K562 (cell line): ENCODE results near the gene SIT1. TPM values are rescaled to one million over a fixed set of nuclear protein-coding genes. Genes with fewer than 3 reads are reported as not detected.

Experiments
- ATAC-seq: fragments of 200-7000 bp; cut with Tn5 transposase; 3 replicates; pipeline ENCODE4 v1.9.1; 2020; ENCODE audit warnings: moderate library complexity
- BruUV-seq: library from RNA; stranded (reverse); fragments of 400-500 nt; replicated peaks from 2 replicates; lab custom pipeline; 2021; lab: Mats Ljungman, UMichigan
- CTCF ChIA-PET: fragments of 300-600 bp; formaldehyde crosslinking; extraction: SDS; loops from one replicate; lab custom pipeline; 2021; ENCODE audit warnings: low intra/inter-chr PET ratio; lab: Yijun Ruan, JAX
- POLR2A ChIA-PET: fragments of 300-600, 350-650 bp; sonication (Branson Sonifier 250); formaldehyde crosslinking; extraction: SDS; loops from one replicate; lab custom pipeline; 2021; ENCODE audit warnings: antibody characterized with exemption, inconsistent platforms; lab: Yijun Ruan, JAX
- DNase-seq, 4 experiments: peaks; one replicate each; pipeline versions ENCODE4 v3.0.0 to v3.0.0-alpha.2; 2011 to 2018; ENCODE audit warnings: low spot score in 3 of 4, mixed read lengths in 3 of 4; ENCODE audit errors: extremely low read depth in 1 of 4
- FAIRE-seq: peaks from 2 replicates; lab custom pipeline; 2011; peaks lifted over from hg19 to GRCh38; lab: Jason Lieb, UNC
- H2AFZ ChIP-seq: 2 replicates; pipeline ENCODE4 v1.6.0; 2011; ENCODE audit warnings: low read depth, low read length, control low read depth, inconsistent platforms
- H3K27ac ChIP-seq: fragments of 200-600 bp; 3 replicates; pipeline ENCODE4 v1.8.0; 2011; ENCODE audit warnings: low read depth, mild to moderate bottlenecking, control low read depth, inconsistent platforms, low read length, moderate library complexity, mixed read lengths; ENCODE audit errors: extremely low read depth
- H3K27me3 ChIP-seq, 2 experiments: fragments of 300-600 bp in 1 of 2; 2 replicates in 1 of 2; 3 replicates in 1 of 2; pipeline versions ENCODE4 v1.6.0 to v1.8.0; 2011; ENCODE audit warnings: inconsistent platforms in 2 of 2, low read length in 2 of 2, mild to moderate bottlenecking in 1 of 2, mixed read lengths in 1 of 2, moderate library complexity in 1 of 2; ENCODE audit not compliant: control insufficient read depth in 2 of 2, insufficient read depth in 2 of 2
- H3K36me3 ChIP-seq: fragments of 300-600 bp; 3 replicates; pipeline ENCODE4 v1.8.0; 2011; ENCODE audit warnings: mild to moderate bottlenecking, low read length, inconsistent platforms; ENCODE audit not compliant: control insufficient read depth, insufficient read depth
- H3K4me1 ChIP-seq, 2 experiments: fragments of 200-600 bp in 1 of 2; replicated peaks in 1 of 2; 2 replicates in 1 of 2; 3 replicates in 1 of 2; pipeline versions ENCODE4 v1.5.1 to v1.8.0; 2011; ENCODE audit warnings: inconsistent platforms in 2 of 2, low read length in 2 of 2, mild to moderate bottlenecking in 1 of 2, mixed read lengths in 1 of 2, moderate library complexity in 1 of 2; ENCODE audit not compliant: control insufficient read depth in 2 of 2, insufficient read depth in 2 of 2
- H3K4me2 ChIP-seq: 2 replicates; pipeline ENCODE4 v1.6.1; 2011; ENCODE audit warnings: low read length, control low read depth, inconsistent platforms, mixed read lengths; ENCODE audit not compliant: insufficient read depth
- H3K4me3 ChIP-seq: fragments of 200-600 bp; sonication (generic), shearing (Covaris generic); 2 replicates; pipeline ENCODE4 v1.5.1; 2016; ENCODE audit warnings: control low read depth, inconsistent platforms
- H3K79me2 ChIP-seq: fragments of 200-600 bp; 3 replicates; pipeline ENCODE4 v1.8.0; 2011; ENCODE audit warnings: low read length, inconsistent platforms; ENCODE audit not compliant: control insufficient read depth, insufficient read depth
- H3K9ac ChIP-seq, 2 experiments: 2 replicates each; pipeline versions ENCODE4 v1.6.0 to v1.6.1; 2011; ENCODE audit warnings: low read depth in 2 of 2, low read length in 2 of 2, control low read depth in 1 of 2, inconsistent platforms in 1 of 2, mild to moderate bottlenecking in 1 of 2, mixed read lengths in 1 of 2; ENCODE audit not compliant: insufficient read depth in 1 of 2
- H3K9me1 ChIP-seq: one replicate; pipeline ENCODE4 v1.6.0; 2011; ENCODE audit warnings: inconsistent platforms, mild to moderate bottlenecking, low read length, moderate library complexity; ENCODE audit not compliant: control insufficient read depth, insufficient read depth
- H3K9me3 ChIP-seq: replicated peaks from 2 replicates; pipeline ENCODE4 v1.5.1; 2011; ENCODE audit warnings: low read depth, low read length, inconsistent platforms; ENCODE audit not compliant: control insufficient read depth, insufficient read depth
- H4K20me1 ChIP-seq: replicated peaks from 2 replicates; pipeline ENCODE4 v1.6.1; 2011; ENCODE audit warnings: low read length, inconsistent platforms, mixed read lengths; ENCODE audit not compliant: control insufficient read depth, insufficient read depth
- CTCF ChIP-seq, 3 experiments: IDR thresholded peaks in 2 of 3; conservative IDR thresholded peaks in 1 of 3; 2 replicates each; pipeline ENCODE4 v1.5.1; 2011 to 2012; ENCODE audit warnings: low read length in 3 of 3, mild to moderate bottlenecking in 3 of 3, control low read depth in 2 of 3, improper control_type of control experiment in 1 of 3, inconsistent platforms in 1 of 3, low read depth in 1 of 3, mixed read lengths in 1 of 3, moderate library complexity in 1 of 3; ENCODE audit not compliant: insufficient read depth in 2 of 3
- DDX20 ChIP-seq: fragments of 450-650 bp; IDR thresholded peaks from 2 replicates; pipeline ENCODE4 v1.6.1; 2016; ENCODE audit warnings: missing genetic modification characterization, low read depth, mild to moderate bottlenecking, missing compliant biosample characterization, moderate library complexity
- HDAC3 ChIP-seq: fragments of 450-650 bp; IDR thresholded peaks from 2 replicates; pipeline ENCODE4 v1.6.1; 2018; ENCODE audit warnings: borderline replicate concordance, mild to moderate bottlenecking, moderate library complexity; ENCODE audit not compliant: partially characterized antibody
- HEY1 ChIP-seq: fragments of 250-450 bp; sonication (Bioruptor Pico); IDR thresholded peaks from 2 replicates; pipeline ENCODE4 v1.5.0; 2020; ENCODE audit warnings: mild to moderate bottlenecking, moderate library complexity, borderline replicate concordance
- LARP7 ChIP-seq: fragments of 450-650 bp; IDR thresholded peaks from 2 replicates; pipeline ENCODE4 v1.6.1; 2016
- NCOA1 ChIP-seq: fragments of 450-650 bp; IDR thresholded peaks from 2 replicates; pipeline ENCODE4 v1.6.1; 2016; ENCODE audit warnings: low read depth
- PCBP2 ChIP-seq: fragments of 200-400 bp; formaldehyde crosslinking; IDR thresholded peaks from 2 replicates; pipeline ENCODE4 v1.6.1; 2018; ENCODE audit warnings: low read length, low read depth, mild to moderate bottlenecking, moderate library complexity; ENCODE audit not compliant: poor library complexity, severe bottlenecking
- PTRF ChIP-seq: fragments of 450-650 bp; IDR thresholded peaks from 2 replicates; pipeline ENCODE4 v1.6.1; 2016; ENCODE audit warnings: mild to moderate bottlenecking, missing genetic modification characterization, missing compliant biosample characterization
- SOX6 ChIP-seq: fragments of 450-650 bp; IDR thresholded peaks from 2 replicates; pipeline ENCODE4 v1.6.1; 2014; ENCODE audit warnings: mild to moderate bottlenecking
- TRIM24 ChIP-seq, 2 experiments: fragments of 450-650 bp; IDR thresholded peaks; 2 replicates each; pipeline ENCODE4 v1.6.1; 2016
- U2AF1 ChIP-seq: fragments of 200-400 bp; formaldehyde crosslinking; optimal IDR thresholded peaks from 2 replicates; pipeline ENCODE3; 2017; ENCODE audit warnings: mild to moderate bottlenecking, low read depth, low read length, moderate library complexity
- ZBTB17 ChIP-seq: fragments of 450-650 bp; formaldehyde crosslinking; IDR thresholded peaks from 2 replicates; pipeline ENCODE4 v1.4.0; 2020; ENCODE audit warnings: mild to moderate bottlenecking
- ZBTB9 ChIP-seq: fragments of 450-650 bp; formaldehyde crosslinking; IDR thresholded peaks from 2 replicates; pipeline ENCODE4 v1.4.0; 2020; ENCODE audit warnings: mild to moderate bottlenecking, moderate library complexity
- ZNF398 ChIP-seq: fragments of 250-450 bp; sonication (Bioruptor Pico); IDR thresholded peaks from 2 replicates; pipeline ENCODE4 v1.8.0; 2021; ENCODE audit warnings: moderate library complexity, mild to moderate bottlenecking, inconsistent platforms
- ZNF444 ChIP-seq: fragments of 250-450 bp; sonication (Bioruptor Pico); IDR thresholded peaks from 2 replicates; pipeline ENCODE4 v1.4.0; 2020; ENCODE audit warnings: mild to moderate bottlenecking, moderate library complexity
- WGBS: fragments of 100-300 bp; shearing (Covaris generic); methylation state at CpG from one replicate; pipeline ENCODE4 v1.1.6; 2016; ENCODE audit warnings: low coverage, mixed read lengths; ENCODE audit not compliant: insufficient coverage; ENCODE audit errors: missing lambda C conversion rate; 5-methylcytosine and 5-hydroxymethylcytosine counted together
- in situ Hi-C: fragments of 300-500 bp; cut with MboI; formaldehyde crosslinking; loops from 4 replicates; pipeline ENCODE4 v1.15.0; 2018; ENCODE audit warnings: inconsistent platforms, mixed read lengths
- intact Hi-C: fragments of 100-400 bp; cut with micrococcal nuclease; formaldehyde crosslinking; loops from 2 replicates; pipeline ENCODE4 v1.14.2; 2022
- polyA plus RNA-seq, 8 experiments: library from polyadenylated mRNA; depleted of rRNA in 4 of 8; stranded (reverse) in 5 of 8; unstranded in 3 of 8; fragments of >200 nt; fragmentation: Nextera tagmentation in 2 of 8; fragmentation: Illumina TruSeq in 1 of 8; extraction: Ambion mirVana in 2 of 8; extraction: Trizol in 1 of 8; gene quantifications; 2 replicates each; pipeline versions ENCODE4 v1.2.1 to v1.2.3, GENCODE V29; 2011 to 2014; ENCODE audit warnings: inconsistent platforms in 1 of 8, missing spikeins in 1 of 8
- total RNA-seq, 7 experiments: library from RNA; depleted of rRNA in 6 of 7; stranded (reverse); fragments of >200 nt in 6 of 7; fragmentation: Illumina TruSeq in 2 of 7; extraction: Trizol in 2 of 7; gene quantifications; 2 replicates each; pipeline versions ENCODE4 v1.2.1 to v1.2.3, GENCODE V29; 2011 to 2021; ENCODE audit warnings: low replicate concordance in 1 of 7

SIT1 gene
- total and polyA plus RNA-seq, 9 of the 15 experiments (the other 6 are each of a cell fraction or from before 2014, with no cell fraction given), result not detected

- Histone ChIP-seq H3K9me1 (no peaks in the 10 kb centered on the region), H2AFZ (peak overlapping the region; percentile 91), H3K27me3 (no peaks in the 10 kb centered on the region), H3K79me2 (no peaks in the 10 kb centered on the region), H3K36me3 (peaks cover 8% of the 10 kb centered on the region; the same call in 2 of the 3 replicates), H3K9ac (peak overlapping the region; percentile 73 to 92), H3K4me2 (peak overlapping the region; percentile 89), H3K4me3 (peak overlapping the region; percentile 72), H3K27ac (peak overlapping the region; percentile 86), H3K4me1 (peaks cover 12 to 23% of the 10 kb centered on the region in 2 experiments; a peak in 4 of 5 replicates), H3K9me3 (no peaks in the 10 kb centered on the region), H4K20me1 (no peaks in the 10 kb centered on the region)
- intact Hi-C loops, result no loop called here
- peak; percentile 11 for FAIRE-seq
- POLR2A ChIA-PET, result interaction anchor here (0.6 to 1.9 kb wide), 10 partner anchors 12 to 50 kb away, joined by 3 to 10 read pairs (median 4); partner anchors contain the start of genes CREB3 and TLN1
- TSS peak; percentile 76 for BruUV-seq
- 20% methylated on average over 6 of the region's 10 CpGs for WGBS
- CTCF ChIA-PET, result no interaction called here
- in situ Hi-C loops, result no loop called here
- TF ChIP-seq U2AF1 (no peak), CTCF (IDR thresholded peaks at IDR 0.05 in 2 of 3, conservative IDR thresholded peaks at IDR 0.05 in 1 of 3; ENCODE audit: insufficient read depth in 2 of 3, low read depth in 1 of 3, low read length in 3 of 3) (no peak), HDAC3 (no peak), PTRF (tag) (no peak), TRIM24 (IDR thresholded peaks at IDR 0.05) (no peak), NCOA1 (no peak), DDX20 (tag) (no peak), ZBTB17 (CRISPR knock-in tag) (no peak), ZBTB9 (CRISPR knock-in tag) (no peak), LARP7 (no peak), HEY1 (CRISPR knock-in tag) (no peak), ZNF444 (CRISPR knock-in tag) (no peak), ZNF398 (CRISPR knock-in tag) (no peak), SOX6 (no peak), PCBP2 (no peak)
- DNase-seq, result no peak
- ATAC-seq, result peak; percentile 70; the same call in 2 of the 3 replicates
Observed at GRCh38 chr9:35691334-35691650, 40.6 kb upstream of the SIT1 start.
